Measurements from ENCODE around the gene C1orf53. TPM values are rescaled to one million over a fixed set of nuclear protein-coding genes. Genes with fewer than 3 reads are reported as not detected.
"Not testable (repeated sequence)": the region's sequence is repeated elsewhere in the genome, so short reads cannot be mapped to it uniquely, and the experiment has no call there.

Gene C1orf53
- total RNA-seq = under 1 TPM in 1 of 2 donors, not detected in 1; 0.81 TPM
- polyA plus RNA-seq = 1 to 10 TPM in 1 of 2 donors, not detected in 1; 4.6 TPM
- long read RNA-seq, donor 1 = 0 reads
- long read RNA-seq, donor 2 = 0 reads

GRCh38 chr1:197902454-197903195 is at the start of gene C1orf53:
Gene C1orf53, plus strand, starts transcription at chr1:197902630. Its CDS starts 20 bp downstream, at chr1:197902650.
- Histone ChIP-seq H3K4me1 (ENCODE audit: control insufficient read depth in 1 of 2, insufficient read depth in 2 of 2, low read length in 2 of 2) (no peaks in the 10 kb centered on the region), H3K9me3 (ENCODE audit: control insufficient read depth, low read length) (no peaks in the 10 kb centered on the region), H3K27me3 (ENCODE audit: control insufficient read depth in 1 of 2, insufficient read depth in 2 of 2, low read length in 1 of 2) (peaks cover 0 to 1% of the 10 kb centered on the region in 2 donors), H3K27ac (ENCODE audit: low read depth in 1 of 2, low read length in 2 of 2) (peak within 1 kb of the TSS in 1 of 2 donors; percentile 2), H3K36me3 (ENCODE audit: control insufficient read depth in 1 of 2, insufficient read depth in 2 of 2, low read length in 1 of 2) (no peaks in the 10 kb centered on the region), H3K4me3 (ENCODE audit: low read length in 2 of 2) (peak within 1 kb of the TSS; percentile 61 to 84)
- WGBS, 2 donors = 0% methylated on average over 82 to 90 of the region's 90 CpGs
- peak; percentile 99 for ATAC-seq (ENCODE audit: low FRiP score)
- intact Hi-C loops (cut with DNase I) = loop anchor here (5.0 to 10.0 kb wide), 2 partner anchors 125 to 378 kb away; partner anchors contain the start of gene DENND1B (in 1 of the 2)
- DNase-seq = peak; percentile 88 to 94

GRCh38 chr1:197855751-197856150 is 46.7 kb upstream of the C1orf53 start:
- intact Hi-C loops (cut with DNase I); H3K27me3 ChIP-seq (ENCODE audit: control insufficient read depth in 1 of 2, insufficient read depth in 2 of 2, low read length in 1 of 2); ATAC-seq (ENCODE audit: low FRiP score); H3K9me3 ChIP-seq (ENCODE audit: control insufficient read depth, low read length); H3K36me3 ChIP-seq (ENCODE audit: control insufficient read depth in 1 of 2, insufficient read depth in 2 of 2, low read length in 1 of 2); H3K4me3 ChIP-seq (ENCODE audit: low read length in 2 of 2); H3K4me1 ChIP-seq (ENCODE audit: control insufficient read depth in 1 of 2, insufficient read depth in 2 of 2, low read length in 2 of 2); H3K27ac ChIP-seq (ENCODE audit: low read depth in 1 of 2, low read length in 2 of 2); DNase-seq: not testable (repeated sequence)
- WGBS, 2 donors = 82 to 86% methylated on average over 2 of the region's 2 CpGs

- H3K27ac ChIP-seq (ENCODE audit: low read depth in 1 of 2, low read length in 2 of 2) = no peak overlapping the region
- intact Hi-C loops (cut with DNase I) = no loop called here
- H3K4me1 ChIP-seq (ENCODE audit: control insufficient read depth in 1 of 2, insufficient read depth in 2 of 2, low read length in 2 of 2) = no peaks in the 10 kb centered on the region
- WGBS, 2 donors = 78 to 81% methylated on average over 2 of the region's 2 CpGs
- no peaks in the 10 kb centered on the region for H3K27me3 ChIP-seq (ENCODE audit: control insufficient read depth in 1 of 2, insufficient read depth in 2 of 2, low read length in 1 of 2)
- H3K36me3 ChIP-seq (ENCODE audit: control insufficient read depth in 1 of 2, insufficient read depth in 2 of 2, low read length in 1 of 2) = no peaks in the 10 kb centered on the region
- no peak overlapping the region for H3K4me3 ChIP-seq (ENCODE audit: low read length in 2 of 2)
- H3K9me3 ChIP-seq (ENCODE audit: control insufficient read depth, low read length) = no peaks in the 10 kb centered on the region
- no peak for ATAC-seq (ENCODE audit: low FRiP score)
- DNase-seq = no peak
Measured at GRCh38 chr1:197857477-197857876, 45.0 kb upstream of the C1orf53 start.

- 72 to 92% methylated on average over 1 of the region's 1 CpG for WGBS, 2 donors
- intact Hi-C loops (cut with DNase I) = no loop called here
Measured at GRCh38 chr1:197859024-197859423, 43.4 kb upstream of the C1orf53 start.

GRCh38 chr1:197862221-197862620 is 40.2 kb upstream of the C1orf53 start:
- intact Hi-C loops (cut with DNase I) = no loop called here
- Histone ChIP-seq H3K4me3 (ENCODE audit: low read length in 2 of 2) (no peak overlapping the region), H3K9me3 (ENCODE audit: control insufficient read depth, low read length) (no peaks in the 10 kb centered on the region), H3K27me3 (ENCODE audit: control insufficient read depth in 1 of 2, insufficient read depth in 2 of 2, low read length in 1 of 2) (no peaks in the 10 kb centered on the region), H3K4me1 (ENCODE audit: control insufficient read depth in 1 of 2, insufficient read depth in 2 of 2, low read length in 2 of 2) (no peaks in the 10 kb centered on the region), H3K27ac (ENCODE audit: low read depth in 1 of 2, low read length in 2 of 2) (no peak overlapping the region), H3K36me3 (ENCODE audit: control insufficient read depth in 1 of 2, insufficient read depth in 2 of 2, low read length in 1 of 2) (no peaks in the 10 kb centered on the region)
- ATAC-seq (ENCODE audit: low FRiP score) (no peak), DNase-seq (no peak)
- WGBS, 2 donors = 68 to 71% methylated on average over 3 of the region's 3 CpGs

More at GRCh38 chr1:197859024-197859423, 43.4 kb upstream of the C1orf53 start:
- DNase-seq (no peak), ATAC-seq (ENCODE audit: low FRiP score) (no peak)
- Histone ChIP-seq H3K4me1 (ENCODE audit: control insufficient read depth in 1 of 2, insufficient read depth in 2 of 2, low read length in 2 of 2) (no peaks in the 10 kb centered on the region), H3K27ac (ENCODE audit: low read depth in 1 of 2, low read length in 2 of 2) (no peak overlapping the region), H3K4me3 (ENCODE audit: low read length in 2 of 2) (no peak overlapping the region), H3K27me3 (ENCODE audit: control insufficient read depth in 1 of 2, insufficient read depth in 2 of 2, low read length in 1 of 2) (no peaks in the 10 kb centered on the region), H3K36me3 (ENCODE audit: control insufficient read depth in 1 of 2, insufficient read depth in 2 of 2, low read length in 1 of 2) (no peaks in the 10 kb centered on the region), H3K9me3 (ENCODE audit: control insufficient read depth, low read length) (no peaks in the 10 kb centered on the region)

- H3K36me3 ChIP-seq (ENCODE audit: control insufficient read depth in 1 of 2, insufficient read depth in 2 of 2, low read length in 1 of 2) = no peaks in the 10 kb centered on the region
- H3K4me1 ChIP-seq (ENCODE audit: control insufficient read depth in 1 of 2, insufficient read depth in 2 of 2, low read length in 2 of 2) = no peaks in the 10 kb centered on the region
- intact Hi-C loops (cut with DNase I) = no loop called here
- DNase-seq (no peak), ATAC-seq (ENCODE audit: low FRiP score) (no peak)
- H3K4me3 ChIP-seq (ENCODE audit: low read length in 2 of 2) = no peak overlapping the region
- H3K27me3 ChIP-seq (ENCODE audit: control insufficient read depth in 1 of 2, insufficient read depth in 2 of 2, low read length in 1 of 2) = no peaks in the 10 kb centered on the region
- no peak overlapping the region for H3K27ac ChIP-seq (ENCODE audit: low read depth in 1 of 2, low read length in 2 of 2)
- H3K9me3 ChIP-seq (ENCODE audit: control insufficient read depth, low read length) = no peaks in the 10 kb centered on the region
Measured at GRCh38 chr1:197862671-197863070, 39.8 kb upstream of the C1orf53 start.

GRCh38 chr1:197865809-197866208 is 36.6 kb upstream of the C1orf53 start:
- Histone ChIP-seq H3K4me1 (ENCODE audit: control insufficient read depth in 1 of 2, insufficient read depth in 2 of 2, low read length in 2 of 2) (no peaks in the 10 kb centered on the region), H3K36me3 (ENCODE audit: control insufficient read depth in 1 of 2, insufficient read depth in 2 of 2, low read length in 1 of 2) (no peaks in the 10 kb centered on the region), H3K4me3 (ENCODE audit: low read length in 2 of 2) (no peak overlapping the region), H3K9me3 (ENCODE audit: control insufficient read depth, low read length) (no peaks in the 10 kb centered on the region), H3K27ac (ENCODE audit: low read depth in 1 of 2, low read length in 2 of 2) (no peak overlapping the region), H3K27me3 (ENCODE audit: control insufficient read depth in 1 of 2, insufficient read depth in 2 of 2, low read length in 1 of 2) (no peaks in the 10 kb centered on the region)
- intact Hi-C loops (cut with DNase I) = no loop called here
- ATAC-seq (ENCODE audit: low FRiP score) (no peak), DNase-seq (no peak)
- WGBS, 2 donors = 67 to 69% methylated on average over 2 of the region's 2 CpGs

- intact Hi-C loops (cut with DNase I) = no loop called here
- DNase-seq (no peak), ATAC-seq (ENCODE audit: low FRiP score) (peak; percentile 67)
- H3K4me3 ChIP-seq (ENCODE audit: low read length in 2 of 2) = no peak overlapping the region
- no peaks in the 10 kb centered on the region for H3K9me3 ChIP-seq (ENCODE audit: control insufficient read depth, low read length)
- 10 to 15% methylated on average over 7 of the region's 7 CpGs for WGBS, 2 donors
- H3K36me3 ChIP-seq (ENCODE audit: control insufficient read depth in 1 of 2, insufficient read depth in 2 of 2, low read length in 1 of 2) = no peaks in the 10 kb centered on the region
- no peaks in the 10 kb centered on the region for H3K4me1 ChIP-seq (ENCODE audit: control insufficient read depth in 1 of 2, insufficient read depth in 2 of 2, low read length in 2 of 2)
- no peaks in the 10 kb centered on the region for H3K27me3 ChIP-seq (ENCODE audit: control insufficient read depth in 1 of 2, insufficient read depth in 2 of 2, low read length in 1 of 2)
- no peak overlapping the region for H3K27ac ChIP-seq (ENCODE audit: low read depth in 1 of 2, low read length in 2 of 2)
Measured at GRCh38 chr1:197868751-197869489, 33.5 kb upstream of the C1orf53 start.
